ENCODE results near the gene SASH3.

DNA sequence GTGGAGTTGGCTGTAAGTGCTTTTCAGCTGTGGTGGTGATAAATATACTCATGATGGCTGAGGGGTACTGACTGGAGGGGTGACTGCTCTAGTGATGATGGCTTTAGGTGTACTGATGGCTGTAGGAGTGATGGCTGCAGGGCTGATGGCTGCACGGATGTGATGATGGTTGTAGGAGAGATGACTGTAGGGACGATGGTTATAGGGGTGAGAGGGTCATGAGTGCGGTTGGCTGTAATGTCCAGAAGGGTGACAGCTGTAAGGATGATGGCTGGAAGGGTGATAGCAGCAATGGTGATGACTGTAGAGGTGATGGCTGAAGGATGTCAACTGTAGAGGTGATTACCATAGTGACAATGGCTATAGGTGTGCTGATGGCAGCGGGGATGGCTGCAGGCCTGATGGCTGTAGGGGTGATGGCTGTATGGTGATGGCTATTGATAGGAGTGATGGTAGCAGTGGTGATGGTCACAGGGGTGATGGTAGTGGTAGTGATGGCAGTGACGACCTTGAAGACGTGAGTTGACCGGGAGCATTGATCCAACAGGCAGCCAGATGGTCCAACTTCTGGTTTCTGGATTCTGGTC lies 570 bp upstream of the SASH3 start:
- TF ChIP-seq EZH2 (IDR thresholded peaks at IDR 0.05; ENCODE audit: insufficient read depth, low read length): no peak
- TF ChIP-seq, protein P1, sequence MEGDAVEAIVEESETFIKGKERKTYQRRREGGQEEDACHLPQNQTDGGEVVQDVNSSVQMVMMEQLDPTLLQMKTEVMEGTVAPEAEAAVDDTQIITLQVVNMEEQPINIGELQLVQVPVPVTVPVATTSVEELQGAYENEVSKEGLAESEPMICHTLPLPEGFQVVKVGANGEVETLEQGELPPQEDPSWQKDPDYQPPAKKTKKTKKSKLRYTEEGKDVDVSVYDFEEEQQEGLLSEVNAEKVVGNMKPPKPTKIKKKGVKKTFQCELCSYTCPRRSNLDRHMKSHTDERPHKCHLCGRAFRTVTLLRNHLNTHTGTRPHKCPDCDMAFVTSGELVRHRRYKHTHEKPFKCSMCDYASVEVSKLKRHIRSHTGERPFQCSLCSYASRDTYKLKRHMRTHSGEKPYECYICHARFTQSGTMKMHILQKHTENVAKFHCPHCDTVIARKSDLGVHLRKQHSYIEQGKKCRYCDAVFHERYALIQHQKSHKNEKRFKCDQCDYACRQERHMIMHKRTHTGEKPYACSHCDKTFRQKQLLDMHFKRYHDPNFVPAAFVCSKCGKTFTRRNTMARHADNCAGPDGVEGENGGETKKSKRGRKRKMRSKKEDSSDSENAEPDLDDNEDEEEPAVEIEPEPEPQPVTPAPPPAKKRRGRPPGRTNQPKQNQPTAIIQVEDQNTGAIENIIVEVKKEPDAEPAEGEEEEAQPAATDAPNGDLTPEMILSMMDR (IDR thresholded peaks at IDR 0.05; ENCODE audit: insufficient read depth, low read depth, low read length): no peak
